ENCODE results near the gene ECE1.

The ECE1 gene

DNA sequence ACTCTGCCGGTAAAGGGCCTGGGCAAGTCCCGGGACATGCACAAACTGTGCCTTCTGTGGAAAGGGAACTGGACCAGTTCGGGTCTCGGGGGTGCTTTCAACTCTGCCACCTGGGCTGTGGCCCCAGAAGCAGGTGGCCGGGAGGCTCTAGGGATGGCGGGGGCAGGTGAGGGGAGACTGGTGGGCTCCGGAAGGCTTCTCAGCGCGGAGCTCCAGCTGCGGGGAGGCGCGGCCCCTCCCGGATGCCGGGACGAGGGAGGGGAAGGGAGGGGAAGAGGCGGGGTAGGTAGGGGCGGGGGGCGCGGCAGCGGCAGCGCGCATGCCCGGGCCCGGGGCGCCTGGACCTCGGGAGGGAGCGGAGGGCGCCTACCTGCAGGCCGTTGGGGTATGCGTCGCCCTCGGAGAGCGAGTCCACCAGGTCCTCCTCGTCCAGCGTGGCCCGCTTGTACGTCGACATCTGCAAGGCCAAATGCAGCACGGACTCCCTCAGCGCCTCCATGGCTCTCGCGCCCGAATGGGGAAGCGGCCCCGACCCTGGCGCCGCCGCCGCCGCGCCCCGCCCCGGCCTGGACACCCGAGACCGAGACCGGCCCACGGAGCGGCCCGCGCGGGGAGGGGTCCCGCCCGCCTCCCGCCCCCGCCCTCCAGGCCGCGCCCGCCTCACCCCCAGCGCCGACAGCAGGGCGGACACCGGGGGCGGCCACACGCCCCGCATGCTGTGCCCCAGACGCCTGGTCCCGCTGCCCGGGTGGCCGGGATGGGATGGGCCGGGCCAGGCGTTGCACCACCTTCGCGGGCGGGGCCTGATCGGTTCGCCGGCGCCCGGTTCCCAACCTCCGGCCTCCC, at the start of gene ECE1:
Gene ECE1 (minus strand): TSS at position 764 of the 846 bp plus-strand sequence. CDS start 49 bp downstream, at position 715.
- no peaks in the 10 kb centered on the region for H3K9me3 ChIP-seq (ENCODE audit: low read length)
- H3K4me1 ChIP-seq (ENCODE audit: insufficient read depth, low read length), result peaks cover 37% of the 10 kb centered on the region
- peak within 1 kb of the TSS; percentile 44 for H3K27ac ChIP-seq (ENCODE audit: low read depth, low read length)
- H3K27me3 ChIP-seq (ENCODE audit: control insufficient read depth in 1 of 2, insufficient read depth in 2 of 2, low read length in 2 of 2), result no peaks in the 10 kb centered on the region
- H3K36me3 ChIP-seq (ENCODE audit: insufficient read depth, low read length), result peaks cover 4% of the 10 kb centered on the region
- H3K9ac ChIP-seq (ENCODE audit: low read length), result peak within 1 kb of the TSS; percentile 21
- H3K4me3 ChIP-seq (ENCODE audit: low read depth in 1 of 2, low read length in 2 of 2), result peak within 1 kb of the TSS; percentile 41 to 45

DNA sequence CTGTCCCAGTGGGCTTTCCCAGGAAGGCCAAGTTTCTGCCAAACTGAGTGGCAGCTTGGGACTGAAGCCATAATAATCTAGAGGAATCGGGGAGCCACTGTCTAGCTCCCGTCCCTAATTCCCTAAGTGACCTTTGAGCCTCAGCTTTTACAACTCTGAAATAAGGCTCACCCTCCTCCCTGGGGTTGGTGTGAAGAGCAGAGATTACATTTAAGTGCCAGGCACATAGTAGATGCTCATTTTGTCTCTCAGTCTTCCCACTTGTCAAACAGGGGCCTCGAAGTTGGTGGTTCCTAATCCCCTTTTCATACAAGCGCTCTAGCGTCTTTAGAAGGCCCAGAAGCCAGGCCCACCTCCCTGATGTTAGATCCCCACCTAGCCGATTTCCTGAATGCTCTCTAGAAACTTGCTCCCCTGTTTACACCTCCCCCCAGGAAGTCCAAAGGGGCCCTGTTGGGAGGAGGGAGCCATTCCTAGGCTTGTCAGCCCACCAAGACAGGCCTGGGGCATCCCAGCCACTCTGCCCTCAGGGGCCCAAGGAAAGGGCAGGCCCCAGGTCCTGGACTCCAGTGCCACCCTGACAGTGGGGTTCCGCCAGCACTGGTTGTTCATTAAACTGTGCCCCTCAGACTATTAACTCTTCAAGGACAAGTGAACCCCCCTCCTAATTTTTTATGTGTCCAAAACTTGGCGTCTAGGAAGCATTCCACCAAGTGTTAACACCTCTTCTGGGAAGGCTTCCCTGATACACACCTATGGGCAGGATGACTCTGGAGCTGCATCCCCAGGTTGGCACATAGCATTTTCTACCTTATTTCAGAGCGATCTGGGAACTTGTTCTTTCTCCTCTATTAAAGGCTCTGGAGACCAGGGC, 49.3 kb upstream of the ECE1 start:
- Histone ChIP-seq H3K27me3 (ENCODE audit: control insufficient read depth in 1 of 2, insufficient read depth in 2 of 2, low read length in 2 of 2) (no peaks in the 10 kb centered on the region), H3K9ac (ENCODE audit: low read length) (no peak overlapping the region), H3K4me1 (ENCODE audit: insufficient read depth, low read length) (peaks cover 91% of the 10 kb centered on the region), H3K4me3 (ENCODE audit: low read depth in 1 of 2, low read length in 2 of 2) (peak overlapping the region in 1 of 2 donors; percentile 17), H3K36me3 (ENCODE audit: insufficient read depth, low read length) (no peaks in the 10 kb centered on the region), H3K27ac (ENCODE audit: low read depth, low read length) (peak overlapping the region; percentile 65), H3K9me3 (ENCODE audit: low read length) (no peaks in the 10 kb centered on the region)

DNA sequence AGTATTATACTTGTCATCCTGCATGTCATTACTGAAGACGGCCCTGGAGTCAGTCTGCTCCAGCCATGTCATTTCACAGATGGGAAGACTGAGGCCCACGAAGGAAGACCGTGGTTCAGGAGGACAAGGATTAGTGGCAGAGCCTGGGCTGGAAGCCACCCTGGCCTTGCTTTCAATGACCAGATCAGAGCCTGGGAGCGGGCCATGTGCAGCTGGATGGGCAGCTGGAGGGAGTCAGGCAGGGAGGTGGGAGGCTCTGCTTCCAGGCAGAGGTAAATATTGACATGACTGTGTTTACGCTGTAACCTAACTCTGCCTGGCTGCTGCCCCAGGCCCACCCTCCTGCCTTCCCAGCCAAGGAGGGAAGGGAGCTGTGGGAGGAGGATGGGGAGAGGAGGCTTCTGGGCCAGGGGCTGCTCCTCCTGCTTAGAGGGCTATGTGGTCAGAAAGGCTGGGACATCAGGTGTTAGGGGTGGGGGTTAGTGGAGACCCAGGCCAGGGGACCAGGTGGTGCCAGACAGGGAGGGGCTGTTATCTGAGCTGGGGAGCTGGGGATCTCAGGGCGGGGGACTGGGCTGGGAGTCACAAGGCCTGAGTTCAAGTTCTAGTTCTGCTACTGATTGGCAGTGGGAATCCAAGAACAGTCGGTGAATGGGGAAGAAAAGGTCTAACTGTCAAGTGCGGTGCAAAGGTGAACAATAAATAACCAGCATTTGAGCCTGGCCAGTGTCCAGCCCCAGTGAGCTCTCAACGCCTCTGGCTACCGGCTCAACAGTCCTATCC, 48.5 kb upstream of the ECE1 start:
- Histone ChIP-seq H3K4me3 (ENCODE audit: low read depth in 1 of 2, low read length in 2 of 2) (peak overlapping the region in 1 of 2 donors; percentile 17), H3K27ac (ENCODE audit: low read depth, low read length) (peak overlapping the region; percentile 65), H3K9ac (ENCODE audit: low read length) (peak overlapping the region; percentile 16), H3K27me3 (ENCODE audit: control insufficient read depth in 1 of 2, insufficient read depth in 2 of 2, low read length in 2 of 2) (no peaks in the 10 kb centered on the region), H3K36me3 (ENCODE audit: insufficient read depth, low read length) (no peaks in the 10 kb centered on the region), H3K9me3 (ENCODE audit: low read length) (no peaks in the 10 kb centered on the region), H3K4me1 (ENCODE audit: insufficient read depth, low read length) (peaks cover 97% of the 10 kb centered on the region)

DNA sequence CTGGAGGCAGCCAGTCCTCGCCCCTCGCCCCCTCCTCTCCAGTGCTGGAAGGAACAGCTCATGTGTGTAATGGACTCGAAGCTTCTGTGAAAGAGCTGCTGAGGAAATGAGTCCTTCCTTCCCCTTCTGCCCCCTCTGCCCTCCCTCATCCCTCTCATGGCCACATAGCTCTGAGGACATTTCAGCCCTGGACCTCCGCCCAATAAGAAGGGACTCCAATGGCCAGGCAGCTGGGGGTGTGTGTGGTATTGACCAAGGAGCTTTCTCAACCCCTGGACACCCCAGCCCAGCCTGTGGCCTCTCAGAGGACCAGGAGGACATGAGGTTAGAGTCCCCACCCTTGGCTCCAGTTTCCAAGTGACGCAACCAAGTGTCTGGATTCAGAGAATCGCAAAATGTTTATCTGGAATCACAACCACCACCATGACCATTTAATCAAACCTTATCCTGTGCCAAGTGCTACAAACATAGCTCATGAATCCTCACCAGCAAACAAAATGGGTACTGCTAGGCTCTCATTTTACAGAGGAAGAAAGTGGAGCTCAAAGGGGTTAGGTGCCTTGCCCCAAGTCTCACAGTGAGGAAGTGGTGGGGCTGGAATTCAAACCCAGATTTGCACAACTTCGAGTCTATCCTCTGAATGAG, 47.8 kb upstream of the ECE1 start:
- Histone ChIP-seq H3K4me3 (ENCODE audit: low read depth in 1 of 2, low read length in 2 of 2) (peak overlapping the region in 1 of 2 donors; percentile 2), H3K9ac (ENCODE audit: low read length) (peak overlapping the region; percentile 16), H3K27me3 (ENCODE audit: control insufficient read depth in 1 of 2, insufficient read depth in 2 of 2, low read length in 2 of 2) (no peaks in the 10 kb centered on the region), H3K4me1 (ENCODE audit: insufficient read depth, low read length) (peaks cover 93% of the 10 kb centered on the region), H3K36me3 (ENCODE audit: insufficient read depth, low read length) (no peaks in the 10 kb centered on the region), H3K9me3 (ENCODE audit: low read length) (no peaks in the 10 kb centered on the region), H3K27ac (ENCODE audit: low read depth, low read length) (peak overlapping the region; percentile 65)

DNA sequence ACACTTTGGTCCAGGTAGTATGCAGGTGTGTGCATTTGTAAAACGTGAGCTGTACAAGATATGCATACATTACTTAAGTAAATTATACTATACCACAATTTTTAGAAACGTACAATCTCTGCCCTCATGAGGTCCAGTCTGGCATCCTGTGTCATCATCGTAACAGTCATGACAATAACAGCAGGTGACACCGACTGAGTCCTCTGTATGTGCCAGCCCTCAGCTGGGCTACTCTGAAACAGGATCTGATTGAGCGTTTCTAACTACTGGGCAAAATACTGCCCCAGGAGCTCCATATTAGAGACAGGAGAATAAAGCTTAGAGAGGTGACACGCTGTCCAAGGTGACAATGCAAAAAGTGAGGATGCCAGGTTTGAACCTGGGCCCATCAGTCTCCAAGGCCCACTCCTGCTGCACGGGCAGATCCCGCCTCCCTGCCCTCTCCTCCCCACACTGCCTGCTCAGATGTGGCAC, 47.2 kb upstream of the ECE1 start:
- Histone ChIP-seq H3K4me3 (ENCODE audit: low read depth in 1 of 2, low read length in 2 of 2) (peak overlapping the region in 1 of 2 donors; percentile 2), H3K36me3 (ENCODE audit: insufficient read depth, low read length) (no peaks in the 10 kb centered on the region), H3K9ac (ENCODE audit: low read length) (peak overlapping the region; percentile 16), H3K9me3 (ENCODE audit: low read length) (no peaks in the 10 kb centered on the region), H3K4me1 (ENCODE audit: insufficient read depth, low read length) (peaks cover 91% of the 10 kb centered on the region), H3K27ac (ENCODE audit: low read depth, low read length) (peak overlapping the region; percentile 65), H3K27me3 (ENCODE audit: control insufficient read depth in 1 of 2, insufficient read depth in 2 of 2, low read length in 2 of 2) (no peaks in the 10 kb centered on the region)

DNA sequence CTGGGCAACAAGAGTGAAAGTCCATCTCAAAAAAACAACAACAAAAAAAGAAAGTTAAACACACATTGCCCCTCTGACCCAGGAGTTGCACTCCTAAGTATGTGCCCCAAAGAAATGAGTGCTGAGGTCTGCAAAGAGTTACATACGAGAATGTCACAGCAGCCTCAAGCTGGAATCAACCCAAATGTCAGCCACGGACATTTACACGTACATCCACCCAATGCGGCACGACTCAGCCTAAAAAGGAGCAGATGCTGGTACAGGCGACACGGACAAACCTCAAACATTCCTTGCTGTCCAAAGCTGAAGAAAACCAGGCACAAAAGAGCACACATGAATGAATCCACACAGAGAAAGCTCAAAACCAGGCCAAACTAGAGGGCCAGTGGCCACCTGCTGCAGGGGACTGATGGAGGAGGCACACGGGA, 46.8 kb upstream of the ECE1 start:
- no peaks in the 10 kb centered on the region for H3K27me3 ChIP-seq (ENCODE audit: control insufficient read depth in 1 of 2, insufficient read depth in 2 of 2, low read length in 2 of 2)
- peak overlapping the region; percentile 65 for H3K27ac ChIP-seq (ENCODE audit: low read depth, low read length)
- H3K9ac ChIP-seq (ENCODE audit: low read length), result peak overlapping the region; percentile 16
- no peak overlapping the region for H3K4me3 ChIP-seq (ENCODE audit: low read depth in 1 of 2, low read length in 2 of 2)
- no peaks in the 10 kb centered on the region for H3K36me3 ChIP-seq (ENCODE audit: insufficient read depth, low read length)
- peaks cover 89% of the 10 kb centered on the region for H3K4me1 ChIP-seq (ENCODE audit: insufficient read depth, low read length)
- H3K9me3 ChIP-seq (ENCODE audit: low read length), result no peaks in the 10 kb centered on the region

DNA sequence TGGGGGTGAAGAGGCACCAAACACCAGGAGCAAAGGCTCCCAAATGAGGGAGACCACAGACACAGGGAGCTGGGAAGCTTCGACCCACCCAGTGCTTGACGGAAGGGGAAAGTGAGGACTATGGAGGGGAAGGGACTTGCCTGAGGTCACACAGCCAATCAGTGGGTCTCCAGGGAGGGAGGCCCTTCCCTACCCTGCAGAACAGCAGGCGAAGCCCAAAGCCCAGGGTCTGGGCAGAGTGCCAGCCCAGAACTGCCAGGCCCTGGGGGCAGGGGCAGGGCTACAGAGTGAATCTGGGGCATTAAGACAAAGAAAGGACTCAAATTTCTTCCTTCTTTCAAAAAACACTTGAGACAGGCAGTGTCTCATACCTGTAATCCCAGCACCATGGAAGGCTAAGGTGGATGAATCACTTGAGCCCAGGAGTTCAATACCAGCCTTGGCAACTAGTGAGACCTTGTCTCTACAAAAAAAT, 45.5 kb upstream of the ECE1 start:
- H3K4me1 ChIP-seq (ENCODE audit: insufficient read depth, low read length), result peaks cover 89% of the 10 kb centered on the region

DNA sequence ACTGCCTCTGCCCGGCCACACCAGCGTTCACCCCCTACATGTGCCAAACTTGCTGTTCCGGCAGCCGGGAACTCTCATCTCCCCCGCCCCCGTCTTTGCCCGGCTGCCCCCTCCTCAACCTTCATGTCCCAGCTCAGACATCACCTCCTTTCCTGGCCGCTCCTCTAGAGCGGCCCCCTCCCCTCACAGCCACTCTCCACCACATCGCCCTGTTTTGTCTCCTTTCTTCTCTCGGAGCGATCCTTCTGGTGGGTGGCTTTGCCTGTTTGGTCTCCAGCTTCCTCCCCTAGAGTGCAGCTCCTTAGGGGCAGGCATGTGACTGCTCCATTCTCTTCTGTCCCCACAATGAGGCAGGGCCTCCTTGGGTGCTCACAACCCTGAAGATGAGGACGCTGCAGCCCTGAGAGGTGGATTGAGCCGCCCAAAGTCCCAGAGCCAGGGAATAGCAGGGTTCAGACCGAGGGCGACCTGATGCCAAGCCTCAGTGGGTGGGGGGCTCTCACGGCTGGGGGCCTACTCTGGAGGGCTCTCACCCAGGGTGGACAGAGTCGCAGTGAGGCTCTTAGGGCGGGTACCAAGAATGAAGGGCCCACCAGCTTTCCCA, 44.9 kb upstream of the ECE1 start:
- Histone ChIP-seq H3K4me3 (ENCODE audit: low read depth in 1 of 2, low read length in 2 of 2) (peak overlapping the region; percentile 27 to 39), H3K4me1 (ENCODE audit: insufficient read depth, low read length) (peaks cover 91% of the 10 kb centered on the region), H3K36me3 (ENCODE audit: insufficient read depth, low read length) (peaks cover 7% of the 10 kb centered on the region), H3K27ac (ENCODE audit: low read depth, low read length) (peak overlapping the region; percentile 41), H3K9ac (ENCODE audit: low read length) (peak overlapping the region; percentile 41), H3K27me3 (ENCODE audit: control insufficient read depth in 1 of 2, insufficient read depth in 2 of 2, low read length in 2 of 2) (no peaks in the 10 kb centered on the region), H3K9me3 (ENCODE audit: low read length) (no peaks in the 10 kb centered on the region)

More for the DNA sequence above, 45.5 kb upstream of the ECE1 start:
- Histone ChIP-seq H3K36me3 (ENCODE audit: insufficient read depth, low read length) (peaks cover 2% of the 10 kb centered on the region), H3K9me3 (ENCODE audit: low read length) (no peaks in the 10 kb centered on the region), H3K27me3 (ENCODE audit: control insufficient read depth in 1 of 2, insufficient read depth in 2 of 2, low read length in 2 of 2) (no peaks in the 10 kb centered on the region), H3K27ac (ENCODE audit: low read depth, low read length) (peak overlapping the region; percentile 41), H3K9ac (ENCODE audit: low read length) (no peak overlapping the region), H3K4me3 (ENCODE audit: low read depth in 1 of 2, low read length in 2 of 2) (peak overlapping the region in 1 of 2 donors; percentile 27)

DNA sequence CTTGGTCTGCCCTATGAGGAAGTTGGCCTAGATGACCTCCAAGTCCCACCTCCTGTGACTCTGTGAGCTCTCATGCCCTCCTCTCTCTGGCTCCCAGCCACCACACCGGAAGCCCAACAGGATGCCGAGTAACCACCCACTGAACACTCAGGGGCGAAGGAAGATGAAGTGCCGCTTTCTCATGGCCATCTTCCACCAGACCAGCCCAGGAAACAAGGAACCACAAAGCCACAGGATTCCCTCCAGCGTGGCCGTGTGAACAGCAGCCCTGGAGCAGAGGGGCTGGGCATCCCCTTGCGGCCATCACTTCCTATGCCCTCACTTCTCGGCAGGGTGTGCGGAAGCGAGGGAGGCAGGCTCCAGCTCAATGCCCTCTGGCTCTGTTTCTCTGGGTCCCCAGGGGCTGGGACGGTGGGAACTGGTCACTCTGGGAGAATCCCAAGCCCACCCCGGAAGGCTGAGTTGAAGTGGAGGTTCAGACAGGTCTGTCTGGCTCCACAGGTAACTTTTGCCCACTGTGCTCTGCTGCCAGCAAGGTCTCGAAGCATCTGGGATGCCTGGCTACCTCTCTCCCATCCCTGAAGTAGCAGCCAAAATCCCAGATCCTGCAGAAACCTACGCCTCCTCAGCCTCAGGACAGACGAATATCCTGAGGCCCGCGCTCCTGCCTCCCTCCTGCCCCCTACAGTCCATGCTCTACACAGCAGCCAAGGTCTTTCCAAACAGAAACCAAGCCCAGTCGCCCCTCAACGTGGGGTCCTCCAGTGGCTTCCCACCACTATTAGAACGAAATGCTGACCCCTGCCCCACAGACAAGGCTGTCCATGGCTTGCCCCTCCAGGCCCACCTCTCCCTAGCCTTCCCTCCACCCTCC, 44.2 kb upstream of the ECE1 start:
- Histone ChIP-seq H3K36me3 (ENCODE audit: insufficient read depth, low read length) (peaks cover 7% of the 10 kb centered on the region), H3K27ac (ENCODE audit: low read depth, low read length) (peak overlapping the region; percentile 41), H3K9me3 (ENCODE audit: low read length) (no peaks in the 10 kb centered on the region), H3K4me1 (ENCODE audit: insufficient read depth, low read length) (peaks cover 89% of the 10 kb centered on the region), H3K27me3 (ENCODE audit: control insufficient read depth in 1 of 2, insufficient read depth in 2 of 2, low read length in 2 of 2) (no peaks in the 10 kb centered on the region), H3K9ac (ENCODE audit: low read length) (peak overlapping the region; percentile 41), H3K4me3 (ENCODE audit: low read depth in 1 of 2, low read length in 2 of 2) (peak overlapping the region; percentile 27 to 39)

Data from muscle layer of colon (tissue), 2 donors.